Transverse colon (tissue), 4 donors: ENCODE results near the gene ZNF618.

Experiments used
- CTCF ChIP-seq, 5 experiments: fragments of 200-600 bp in 3 of 5; fragments of 450-650 bp in 2 of 5; sonication (generic) in 3 of 5; IDR thresholded peaks; 1 replicate in 2 of 5; 2 replicates in 3 of 5; pipeline ENCODE4 v1.5.1; 2016 to 2017; ENCODE audit warnings: antibody characterized with exemption in 5 of 5, inconsistent platforms in 3 of 5, mild to moderate bottlenecking in 2 of 5, moderate library complexity in 1 of 5
- EP300 ChIP-seq: sonication (generic); formaldehyde crosslinking; IDR thresholded peaks from one replicate; pipeline ENCODE4 v1.6.1; 2017; ENCODE audit warnings: antibody characterized with exemption, low read depth
- POLR2A ChIP-seq: fragments of 450-650 bp; IDR thresholded peaks from one replicate; pipeline ENCODE4 v1.6.1; 2016; ENCODE audit warnings: antibody characterized with exemption, mild to moderate bottlenecking, moderate library complexity
- POLR2AphosphoS5 ChIP-seq, 3 donors: sonication (generic); formaldehyde crosslinking; IDR thresholded peaks; one replicate each; pipeline ENCODE4 v1.6.1; 2016; ENCODE audit warnings: antibody characterized with exemption in 3 of 3

- TF ChIP-seq POLR2A (no peak), CTCF (IDR thresholded peaks at IDR 0.05) (no peak), POLR2AphosphoS5 (IDR thresholded peaks at IDR 0.05) (no peak), EP300 (no peak)
Measured at GRCh38 chr9:114026335-114026734, 150.2 kb downstream of the ZNF618 start.
